ENCODE results near the gene USP32.
A peak's percentile ranks its signal among the peaks of the same experiment; 100 is the strongest.
"Not testable (repeated sequence)": the region's sequence is repeated elsewhere in the genome, so short reads cannot be mapped to it uniquely, and the experiment has no call there.

The USP32 gene

DNA sequence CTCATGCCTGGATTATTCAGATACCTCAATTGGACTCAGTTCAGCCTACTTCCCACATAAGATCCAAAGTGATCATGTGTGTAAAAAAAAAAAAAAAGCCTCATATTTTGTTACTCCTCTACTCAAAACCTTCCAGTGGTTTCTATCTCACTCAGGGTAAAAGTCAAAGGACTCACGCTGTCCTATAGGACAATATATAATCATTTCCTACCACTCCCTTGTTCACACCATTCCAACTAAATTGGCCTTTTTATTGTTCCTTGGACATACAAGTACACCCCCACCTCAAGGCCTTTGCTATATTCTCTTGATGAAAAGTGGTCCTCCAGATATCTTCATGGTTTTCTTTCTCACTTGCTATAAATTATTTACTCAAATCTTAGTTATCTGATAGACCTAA lies 99.2 kb downstream of the USP32 start:
- DNase-seq, result no peak

DNA sequence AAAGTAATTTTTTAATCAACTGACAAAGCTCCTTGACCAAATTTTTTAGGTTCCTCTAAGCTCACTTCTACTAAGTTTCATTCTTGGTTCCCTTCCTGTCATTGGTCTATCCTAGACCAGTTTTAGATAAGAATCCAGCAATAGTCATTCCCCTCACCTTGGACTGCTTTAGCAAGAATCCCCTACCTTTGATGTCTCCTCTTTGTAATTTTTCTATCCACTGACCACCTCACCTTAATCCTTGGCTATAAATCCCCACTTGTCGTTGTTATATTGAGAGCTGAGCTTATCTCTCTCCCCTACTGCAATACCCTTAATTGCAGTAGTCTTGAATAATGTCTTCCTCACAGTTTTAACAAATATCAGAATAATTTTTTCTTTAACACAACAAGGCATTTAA lies 107.2 kb downstream of the USP32 start:
- no peak for DNase-seq

DNA sequence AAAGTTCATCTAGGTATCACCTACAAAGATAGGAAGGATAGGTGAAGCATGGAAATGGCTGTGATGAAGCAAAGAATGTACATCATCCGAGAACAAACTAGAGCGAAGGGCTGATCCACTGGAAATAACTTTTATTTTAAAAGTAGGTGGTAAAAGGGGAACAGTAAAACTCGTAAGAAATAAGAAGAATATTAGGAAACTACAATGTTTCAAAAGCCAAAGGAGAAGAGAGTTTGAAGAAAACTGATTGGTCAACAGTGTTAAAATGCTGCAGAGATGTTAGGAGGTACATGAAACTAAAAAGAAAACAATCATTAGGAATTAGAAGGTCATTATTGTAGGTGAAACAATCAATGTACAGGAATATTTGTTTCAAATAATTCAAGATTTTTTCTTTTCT lies 108.1 kb downstream of the USP32 start:
- DNase-seq, result no peak

DNA sequence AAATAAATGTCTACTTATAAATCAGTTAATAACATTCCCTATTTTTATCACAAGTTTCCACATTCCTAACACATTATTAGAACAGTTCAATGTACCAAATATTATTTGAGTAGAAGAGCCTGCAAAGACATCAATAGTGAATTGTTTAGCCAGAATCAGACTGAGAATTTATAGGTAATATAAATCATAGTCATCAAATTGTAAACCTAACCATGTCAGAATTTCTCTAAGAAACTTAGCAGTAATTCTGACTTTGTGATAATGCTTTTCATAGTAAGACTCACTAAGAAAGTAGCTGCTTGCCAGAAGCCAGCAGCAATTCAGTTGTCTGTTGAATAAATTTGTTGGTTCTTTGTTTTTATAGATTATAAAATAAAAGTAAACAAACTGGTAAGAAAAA lies 111.3 kb downstream of the USP32 start:
- DNase-seq, result no peak

DNA sequence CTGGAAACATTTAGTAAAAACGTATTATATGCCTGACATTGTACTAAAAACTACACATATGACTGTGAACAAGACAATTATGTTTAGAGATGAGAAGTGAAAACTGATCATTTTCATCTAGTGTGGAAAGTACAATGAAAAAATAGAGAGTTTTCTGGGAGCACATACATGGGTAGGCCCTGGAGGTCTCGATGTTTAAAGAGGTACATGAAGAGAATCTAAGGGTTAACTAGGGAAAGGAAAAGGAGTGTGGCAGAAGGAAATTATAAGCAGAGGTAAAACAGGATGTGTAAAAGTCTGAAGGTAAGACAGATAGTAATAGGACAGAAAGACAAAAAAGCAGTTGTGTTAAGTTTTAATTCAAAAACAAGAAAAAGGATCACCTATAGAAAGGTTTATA lies 113.7 kb downstream of the USP32 start:
- DNase-seq, result no peak

- DNase-seq, result no peak
Observed at GRCh38 chr17:60277258-60277657, 114.7 kb downstream of the USP32 start.

DNA sequence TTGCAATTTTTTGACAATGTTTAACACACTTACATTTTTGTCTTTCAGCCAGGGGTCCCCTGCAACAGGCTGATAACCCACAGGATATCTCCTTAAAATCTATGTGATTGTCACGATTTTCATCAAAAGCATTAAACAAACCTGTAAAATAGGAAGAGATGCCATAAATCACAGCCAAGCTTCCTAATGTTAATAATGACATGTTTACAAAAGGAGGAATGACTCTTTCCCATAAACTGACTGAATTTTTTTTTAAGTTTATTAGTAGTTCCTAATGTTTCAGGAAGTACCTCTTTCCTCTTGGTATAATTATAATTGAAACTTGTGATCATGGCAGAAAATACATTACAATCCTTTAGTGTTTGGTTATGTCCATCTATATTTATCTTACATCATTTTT lies 122.5 kb downstream of the USP32 start:
- DNase-seq, result no peak

GRCh38 chr17:60260540-60260939 lies 131.4 kb downstream of the USP32 start:
- DNase-seq, result no peak

- no peak for DNase-seq
Observed at GRCh38 chr17:60258313-60258712, 133.6 kb downstream of the USP32 start.

- no peak for DNase-seq
Observed at GRCh38 chr17:60256174-60256573, 135.8 kb downstream of the USP32 start.

- no peak for DNase-seq
Observed at GRCh38 chr17:60253048-60253447, 138.9 kb downstream of the USP32 start.

- no peak for DNase-seq
Observed at GRCh38 chr17:60252459-60252858, 139.5 kb downstream of the USP32 start.

GRCh38 chr17:60249290-60249826 lies 142.6 kb downstream of the USP32 start:
- DNase-seq, result no peak

DNA sequence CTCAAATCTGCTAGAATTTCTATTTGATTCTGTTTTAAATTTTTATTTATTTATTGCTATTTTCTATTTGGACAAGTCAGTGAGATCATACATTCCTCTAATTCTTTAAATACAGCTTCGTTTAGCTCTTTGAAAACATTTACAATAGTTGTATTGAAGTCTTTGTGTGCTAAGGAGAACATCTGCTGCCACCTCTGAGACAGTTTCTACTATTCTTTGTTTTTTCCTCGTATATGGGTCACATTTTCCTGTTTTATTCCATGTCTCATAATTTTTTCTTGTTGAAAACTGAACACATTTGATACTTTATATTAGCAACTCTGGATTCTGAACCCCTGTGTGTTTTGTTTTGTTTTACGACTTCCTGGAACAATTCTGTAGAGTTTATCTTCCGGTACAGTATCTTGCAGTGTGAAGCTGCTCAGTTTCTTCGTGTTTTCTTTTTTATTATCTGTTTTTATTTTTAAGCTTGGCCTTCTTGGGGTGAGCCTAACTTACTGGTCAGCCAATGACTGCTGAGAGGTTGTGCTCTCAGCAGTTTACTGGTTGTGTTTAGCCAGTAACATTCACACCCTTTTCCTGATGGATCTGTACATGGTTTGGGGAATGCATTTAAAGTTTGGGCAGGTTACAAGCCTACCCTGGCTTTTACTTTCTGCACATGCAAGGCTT lies 143.2 kb downstream of the USP32 start:
- DNase-seq, result no peak

DNA sequence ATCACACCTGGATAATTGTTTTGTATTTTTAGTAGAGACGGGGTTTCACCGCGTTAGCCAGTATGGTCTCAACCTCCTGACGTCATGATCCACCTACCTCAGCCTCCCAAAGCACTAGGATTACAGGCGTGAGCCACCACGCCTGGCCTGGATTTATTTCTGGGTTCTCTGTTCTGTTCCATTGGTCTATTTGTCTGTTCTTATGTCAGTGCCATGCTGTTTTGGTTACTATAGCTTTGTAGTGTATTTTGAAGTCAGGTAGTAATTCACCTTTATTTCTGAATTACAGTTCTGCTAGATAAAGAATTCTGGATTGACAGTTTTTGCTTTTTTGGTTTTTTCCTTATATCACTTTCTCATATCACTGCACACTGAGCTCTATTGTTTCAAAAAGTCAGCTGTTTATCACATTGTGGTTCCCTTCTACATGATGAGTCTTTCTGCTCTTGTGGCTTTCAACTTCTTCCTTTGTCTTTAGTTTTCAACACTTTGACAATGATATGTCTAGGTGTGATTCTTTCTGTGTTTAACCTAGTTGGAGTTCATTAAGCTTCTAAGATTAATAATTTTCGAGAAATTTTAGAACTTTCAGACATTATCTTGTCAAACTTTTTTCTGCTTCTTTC lies 144.0 kb downstream of the USP32 start:
- no peak for DNase-seq

DNA sequence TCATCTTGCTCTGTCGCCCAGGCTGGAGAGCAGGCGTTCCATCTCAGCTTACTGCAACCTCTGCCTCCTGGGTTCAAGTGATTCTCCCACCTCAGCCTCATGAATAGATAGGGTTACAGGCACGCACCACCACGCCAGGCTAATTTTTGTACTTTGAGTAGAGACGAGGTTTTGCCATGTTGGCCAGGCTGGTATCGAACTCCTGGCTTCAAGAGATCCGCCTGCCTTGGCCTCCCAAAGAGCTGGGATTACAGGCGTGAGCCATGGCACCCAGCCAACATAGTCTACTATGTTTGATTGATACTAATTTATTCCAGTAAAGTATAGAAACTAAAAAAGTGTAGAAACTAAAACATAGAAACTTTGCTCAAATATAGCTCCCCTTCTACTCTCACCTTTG lies 147.3 kb downstream of the USP32 start:
- DNase-seq, result no peak

DNA sequence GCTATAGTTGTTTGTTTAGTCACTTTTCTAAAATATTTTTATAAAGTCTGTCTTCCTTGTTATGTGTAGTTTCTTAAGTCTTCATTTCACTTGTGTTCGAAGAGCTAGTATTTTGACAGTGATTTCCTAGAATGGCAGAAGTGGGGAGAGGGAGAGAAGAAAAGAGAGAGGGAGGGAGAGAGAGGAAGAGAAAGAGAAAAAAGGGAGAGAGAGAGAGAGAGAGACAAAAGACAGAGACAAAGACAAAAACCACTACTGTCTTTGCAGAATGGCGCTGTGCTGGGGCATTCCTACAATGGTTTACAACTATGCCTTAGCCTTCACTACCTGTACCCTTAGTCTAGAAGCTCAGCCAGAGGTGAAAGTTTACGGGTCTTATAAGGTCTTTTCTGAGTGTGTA lies 151.6 kb downstream of the USP32 start:
- DNase-seq, result no peak

GRCh38 chr17:60231691-60232090 lies 160.2 kb downstream of the USP32 start:
- no peak for DNase-seq

DNA sequence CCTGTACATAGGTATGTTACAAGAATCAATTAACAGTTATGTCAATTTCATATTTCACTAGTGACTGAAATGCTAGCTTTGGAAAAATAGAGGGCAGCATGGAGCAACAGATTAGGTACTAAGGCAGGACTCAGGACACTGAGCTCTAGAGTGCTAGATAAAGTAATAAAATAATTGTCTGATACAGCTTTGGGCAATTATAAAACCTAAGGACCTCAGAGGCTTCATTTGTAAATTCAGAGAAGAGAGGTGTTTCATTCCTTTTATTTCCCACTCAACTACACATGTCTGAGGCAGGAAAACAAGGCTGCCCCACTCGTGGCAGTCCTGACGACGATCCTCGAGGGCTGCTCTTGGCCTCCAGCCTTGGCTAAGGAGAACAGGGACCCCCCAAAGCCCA lies 160.7 kb downstream of the USP32 start:
- peak; percentile 43 for DNase-seq

GRCh38 chr17:60230358-60230757 lies 161.6 kb downstream of the USP32 start:
- no peak for DNase-seq

DNA sequence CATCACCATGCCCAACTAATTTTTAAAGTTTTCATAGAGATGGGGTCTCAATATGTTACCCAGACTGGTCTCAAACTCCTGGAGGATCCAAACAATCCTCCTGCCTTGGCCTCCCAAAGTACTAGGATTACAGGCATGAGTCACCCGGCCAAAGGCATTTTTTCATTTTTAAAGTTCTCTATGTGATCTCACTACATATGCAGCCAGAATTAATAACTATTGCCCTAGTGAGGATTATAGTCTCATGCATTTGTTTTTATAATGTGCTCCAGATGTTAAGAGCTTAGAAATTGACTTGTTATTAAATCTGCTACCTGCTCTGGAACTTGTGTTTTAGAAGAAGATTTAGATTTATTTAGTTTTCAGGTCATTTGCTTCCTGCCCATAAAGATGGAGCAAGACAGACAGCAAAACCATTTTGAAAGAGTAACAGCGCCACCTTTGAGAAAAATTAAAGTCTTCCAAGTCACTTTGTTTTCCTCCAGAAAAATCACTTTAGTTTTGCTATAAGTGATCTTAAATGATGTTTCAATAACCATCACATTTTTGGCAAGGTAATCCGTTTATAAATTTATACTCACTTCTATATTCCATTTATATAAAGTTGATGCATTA lies 162.6 kb downstream of the USP32 start:
- peak; percentile 13 for DNase-seq

DNA sequence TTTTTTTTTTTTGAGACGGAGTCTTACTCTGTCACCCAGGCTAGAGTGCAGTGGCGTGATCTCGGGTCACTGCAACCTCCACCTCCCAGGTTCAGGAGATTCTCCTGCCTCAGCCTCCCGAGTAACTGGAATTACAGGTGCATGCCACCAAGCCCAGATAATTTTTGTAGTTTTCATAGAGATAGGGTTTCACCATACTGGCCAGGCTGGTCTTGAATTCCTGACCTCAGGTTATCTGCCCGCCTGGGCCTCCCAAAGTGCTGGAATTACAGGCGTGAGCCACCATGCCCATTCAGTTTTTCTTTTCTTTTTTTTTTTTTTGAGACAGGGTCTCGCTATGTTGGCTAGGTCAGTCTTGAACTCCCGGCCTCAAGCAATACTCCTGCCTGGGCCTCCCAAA lies 164.7 kb downstream of the USP32 start:
- DNase-seq, result not testable (repeated sequence)

DNA sequence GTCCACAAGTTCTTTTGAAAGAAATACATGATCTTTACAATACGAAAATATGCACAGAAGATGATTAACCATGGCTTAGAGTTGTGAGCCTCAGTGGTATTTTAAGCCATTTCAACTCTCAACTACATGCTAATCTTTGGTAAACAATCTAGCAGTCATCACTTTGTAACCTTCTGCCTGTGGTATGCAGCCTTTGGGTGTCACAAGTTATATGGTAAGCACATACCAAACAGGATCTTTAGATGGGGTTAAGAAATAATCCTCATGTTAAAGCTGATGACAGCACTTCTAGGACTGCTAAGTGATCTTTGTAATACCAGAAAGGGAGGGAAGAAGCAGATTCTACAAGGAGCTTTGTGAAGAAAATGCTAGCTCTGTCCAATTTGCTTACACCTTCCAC lies 167.9 kb downstream of the USP32 start:
- no peak for DNase-seq

GRCh38 chr17:60223456-60223855 lies 168.5 kb downstream of the USP32 start:
- no peak for DNase-seq

Data from NCI-H1092 treated with DMSO at 0.1 percent for 48 hours (cell line).